SK-N-SH (cell line): ENCODE data around the gene CYP27C1. TPM values are rescaled to one million over a fixed set of nuclear protein-coding genes. Genes with fewer than 3 reads are reported as not detected.

Source experiments
- CTCF ChIA-PET: fragments of 300-600, 350-600 bp; formaldehyde crosslinking; extraction: SDS; loops from one replicate; lab custom pipeline; 2021; lab: Yijun Ruan, JAX
- POLR2A ChIA-PET: fragments of 350-600 bp; sonication (Branson Sonifier 250); formaldehyde crosslinking; extraction: SDS; loops from one replicate; lab custom pipeline; 2020; ENCODE audit warnings: antibody characterized with exemption, inconsistent platforms; lab: Yijun Ruan, JAX
- DNase-seq: peaks from one replicate; pipeline ENCODE4 v3.0.0; 2012
- H2AFZ ChIP-seq: fragments of 200-600 bp; sonication (generic); 2 replicates; pipeline ENCODE4 v1.8.1; 2016; ENCODE audit warnings: antibody characterized with exemption, mild to moderate bottlenecking, low read depth
- H3F3A ChIP-seq: fragments of 200-600 bp; sonication (generic); replicated peaks from 2 replicates; pipeline ENCODE3; 2016; ENCODE audit warnings: antibody characterized with exemption, mild to moderate bottlenecking; ENCODE audit not compliant: insufficient read depth
- H3K27ac ChIP-seq, 2 experiments: fragments of 200-500 bp in 1 of 2; fragments of 200-600 bp in 1 of 2; sonication (Bioruptor generic) in 1 of 2; sonication (generic), shearing (Covaris generic) in 1 of 2; 2 replicates each; pipeline versions ENCODE4 v1.5.1 to v1.6.1; 2014 to 2016; ENCODE audit warnings: low read depth in 2 of 2, inconsistent platforms in 1 of 2, low read length in 1 of 2, mild to moderate bottlenecking in 1 of 2, mixed read lengths in 1 of 2
- H3K27me3 ChIP-seq: fragments of 200-600 bp; sonication (generic), shearing (Covaris generic); 2 replicates; pipeline ENCODE4 v1.6.1; 2016; ENCODE audit warnings: mixed run types; ENCODE audit not compliant: insufficient read depth
- H3K36me3 ChIP-seq, 2 experiments: fragments of 200-500 bp in 1 of 2; fragments of 200-600 bp in 1 of 2; sonication (Bioruptor generic) in 1 of 2; sonication (generic) in 1 of 2; replicated peaks in 1 of 2; 2 replicates each; pipeline versions ENCODE3 to v1.5.1; 2014 to 2016; ENCODE audit warnings: low read length in 1 of 2, mild to moderate bottlenecking in 1 of 2; ENCODE audit not compliant: insufficient read depth in 2 of 2, control insufficient read depth in 1 of 2
- H3K4me1 ChIP-seq, 2 experiments: fragments of 200-500 bp in 1 of 2; fragments of 200-600 bp in 1 of 2; sonication (Bioruptor generic) in 1 of 2; sonication (generic), shearing (Covaris generic) in 1 of 2; 2 replicates each; pipeline versions ENCODE4 v1.5.1 to v1.6.1; 2014 to 2016; ENCODE audit warnings: low read depth in 1 of 2, low read length in 1 of 2, mixed run types in 1 of 2; ENCODE audit not compliant: insufficient read depth in 2 of 2, control insufficient read depth in 1 of 2
- H3K4me2 ChIP-seq: fragments of 200-600 bp; sonication (generic), shearing (Covaris generic); 2 replicates; pipeline ENCODE4 v1.6.1; 2017; ENCODE audit warnings: mixed run types
- H3K4me3 ChIP-seq, 2 experiments: fragments of 200-500 bp in 1 of 2; fragments of 200-600 bp in 1 of 2; sonication (Bioruptor generic) in 1 of 2; sonication (generic), shearing (Covaris generic) in 1 of 2; 2 replicates each; pipeline versions ENCODE4 v1.5.1 to v1.8.1; 2014 to 2016; ENCODE audit warnings: low read depth in 2 of 2, inconsistent platforms in 1 of 2, low read length in 1 of 2, mild to moderate bottlenecking in 1 of 2, mixed read lengths in 1 of 2, moderate library complexity in 1 of 2
- H3K79me2 ChIP-seq: fragments of 200-600 bp; sonication (generic); 2 replicates; pipeline ENCODE4 v1.8.1; 2017; ENCODE audit warnings: mild to moderate bottlenecking; ENCODE audit not compliant: insufficient read depth
- H3K9ac ChIP-seq: fragments of 200-600 bp; sonication (generic); 2 replicates; pipeline ENCODE4 v1.6.1; 2017; ENCODE audit warnings: mixed run types
- H3K9me2 ChIP-seq: fragments of 200-600 bp; sonication (generic); 2 replicates; pipeline ENCODE4 v1.6.1; 2017; ENCODE audit warnings: mixed run types
- H3K9me3 ChIP-seq: fragments of 200-600 bp; sonication (generic); 2 replicates; pipeline ENCODE4 v1.6.1; 2017; ENCODE audit warnings: mixed run types, mild to moderate bottlenecking, moderate library complexity
- H4K20me1 ChIP-seq: fragments of 200-600 bp; sonication (generic); 2 replicates; pipeline ENCODE4 v1.6.1; 2017; ENCODE audit warnings: mild to moderate bottlenecking, mixed run types; ENCODE audit not compliant: insufficient read depth
- ELF1 ChIP-seq: IDR thresholded peaks from 2 replicates; pipeline ENCODE4 v1.4.0; 2012
- FOXJ3 ChIP-seq: sonication (generic); formaldehyde crosslinking; IDR thresholded peaks from 2 replicates; pipeline ENCODE4 v1.5.1; 2020; ENCODE audit warnings: mild to moderate bottlenecking, missing genetic modification reagents
- FOXM1 ChIP-seq: IDR thresholded peaks from 2 replicates; pipeline ENCODE4 v1.4.0; 2012; ENCODE audit warnings: low read depth, mild to moderate bottlenecking
- GATA2 ChIP-seq: sonication (generic); formaldehyde crosslinking; IDR thresholded peaks from 2 replicates; pipeline ENCODE4 v1.5.0; 2020; ENCODE audit warnings: mild to moderate bottlenecking, missing genetic modification reagents
- MEF2A ChIP-seq: IDR thresholded peaks from 2 replicates; pipeline ENCODE4 v1.4.0; 2012; ENCODE audit warnings: low read depth, borderline replicate concordance
- MXI1 ChIP-seq: IDR thresholded peaks from 2 replicates; pipeline ENCODE4 v1.6.1; 2012; ENCODE audit warnings: mild to moderate bottlenecking, low read depth, low read length, improper control_type of control experiment
- POLR2AphosphoS5 ChIP-seq: IDR thresholded peaks from 2 replicates; pipeline ENCODE4 v1.6.1; 2012; ENCODE audit warnings: low read depth, low read length
- RAD21 ChIP-seq: IDR thresholded peaks from 2 replicates; pipeline ENCODE4 v1.6.1; 2012; ENCODE audit warnings: mild to moderate bottlenecking, low read length
- RCOR1 ChIP-seq: fragments of 150-350 bp; IDR thresholded peaks from 2 replicates; pipeline ENCODE4 v1.6.1; 2017; ENCODE audit warnings: antibody characterized with exemption, low read length
- RXRA ChIP-seq: IDR thresholded peaks from 2 replicates; pipeline ENCODE4 v1.4.0; 2012; ENCODE audit warnings: low read depth, mild to moderate bottlenecking, borderline replicate concordance
- SIN3A ChIP-seq: IDR thresholded peaks from 2 replicates; pipeline ENCODE4 v1.6.1; 2012; ENCODE audit warnings: low read depth, mild to moderate bottlenecking, low read length, moderate library complexity, borderline replicate concordance
- TAF1 ChIP-seq: IDR thresholded peaks from 2 replicates; pipeline ENCODE4 v1.6.1; 2012; ENCODE audit warnings: low read depth, mild to moderate bottlenecking, low read length, moderate library complexity, borderline replicate concordance
- YY1 ChIP-seq: IDR thresholded peaks from 2 replicates; pipeline ENCODE4 v1.4.0; 2012; ENCODE audit warnings: low read depth, mild to moderate bottlenecking
- WGBS: methylation state at CpG from one replicate; pipeline ENCODE4 v1.1.6; 2017; ENCODE audit warnings: low lambda C conversion rate; 5-methylcytosine and 5-hydroxymethylcytosine counted together
- polyA plus RNA-seq, 3 experiments: library from polyadenylated mRNA; depleted of rRNA; stranded (reverse); fragments of >200 nt; gene quantifications; 2 replicates each; pipeline ENCODE4 v1.2.3, GENCODE V29; 2012
- TF ChIP-seq, protein P1 (sequence below): IDR thresholded peaks from 2 replicates; pipeline ENCODE4 v1.4.0; 2012; ENCODE audit warnings: low read depth, borderline replicate concordance
- TF ChIP-seq, protein P2 (sequence below): fragments of 150-350 bp; IDR thresholded peaks from 2 replicates; pipeline ENCODE4 v1.6.1; 2016; ENCODE audit warnings: mild to moderate bottlenecking, low read depth, low read length
- TF ChIP-seq, protein P3 (sequence below): IDR thresholded peaks from 2 replicates; pipeline ENCODE4 v1.6.1; 2012; ENCODE audit warnings: mild to moderate bottlenecking, low read depth, low read length, moderate library complexity

The CYP27C1 gene
- polyA plus RNA-seq, 1 of the 3 experiments (the other 2 are of a cell fraction) = not detected

DNA sequence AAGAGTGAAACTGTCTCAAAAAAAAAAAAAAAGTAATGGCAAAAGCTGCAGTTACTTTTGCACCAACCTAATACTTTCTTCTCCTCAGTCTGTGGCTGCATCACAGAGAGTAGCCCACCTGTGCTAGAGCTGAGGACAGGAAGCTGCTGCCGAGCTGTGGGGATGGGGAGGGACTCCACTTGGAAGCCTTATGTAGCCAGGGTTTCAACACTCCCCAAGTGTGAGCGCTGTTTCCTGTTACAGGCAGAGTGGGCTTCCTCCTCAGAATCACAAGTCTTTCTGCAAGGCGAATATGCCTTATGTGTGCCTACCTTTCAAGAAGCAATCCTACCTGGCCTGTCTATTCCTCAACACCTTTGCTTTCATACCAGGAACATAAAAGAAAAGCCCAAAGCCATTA lies 36.3 kb upstream of the CYP27C1 start:
- Histone ChIP-seq H3K79me2 (no peaks in the 10 kb centered on the region), H3K4me3 (no peak overlapping the region), H3K9me3 (no peaks in the 10 kb centered on the region), H3F3A (no peaks in the 10 kb centered on the region), H3K27ac (no peak overlapping the region), H3K9me2 (no peaks in the 10 kb centered on the region), H3K4me1 (no peaks in the 10 kb centered on the region), H3K9ac (no peak overlapping the region), H3K36me3 (peaks cover 24 to 50% of the 10 kb centered on the region in 2 experiments), H3K4me2 (no peak overlapping the region), H2AFZ (no peak overlapping the region), H3K27me3 (no peaks in the 10 kb centered on the region), H4K20me1 (no peaks in the 10 kb centered on the region)
- no peak for DNase-seq
- WGBS = 100% methylated on average over 3 of the region's 3 CpGs
- POLR2A ChIA-PET = interaction anchor here (0.6 kb wide), 1 partner anchor 208 kb away, joined by 4 read pairs; no protein-coding TSS in a partner anchor
- TF ChIP-seq RXRA (no peak), FOXM1 (no peak), MXI1 (no peak), SIN3A (no peak), RCOR1 (no peak), YY1 (no peak), FOXJ3 (CRISPR knock-in tag) (no peak), ELF1 (no peak), MEF2A (no peak), TAF1 (no peak), GATA2 (CRISPR knock-in tag) (no peak), RAD21 (no peak), POLR2AphosphoS5 (no peak)
- TF ChIP-seq, protein P1, sequence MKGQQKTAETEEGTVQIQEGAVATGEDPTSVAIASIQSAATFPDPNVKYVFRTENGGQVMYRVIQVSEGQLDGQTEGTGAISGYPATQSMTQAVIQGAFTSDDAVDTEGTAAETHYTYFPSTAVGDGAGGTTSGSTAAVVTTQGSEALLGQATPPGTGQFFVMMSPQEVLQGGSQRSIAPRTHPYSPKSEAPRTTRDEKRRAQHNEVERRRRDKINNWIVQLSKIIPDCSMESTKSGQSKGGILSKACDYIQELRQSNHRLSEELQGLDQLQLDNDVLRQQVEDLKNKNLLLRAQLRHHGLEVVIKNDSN = no peak
- TF ChIP-seq, protein P2, sequence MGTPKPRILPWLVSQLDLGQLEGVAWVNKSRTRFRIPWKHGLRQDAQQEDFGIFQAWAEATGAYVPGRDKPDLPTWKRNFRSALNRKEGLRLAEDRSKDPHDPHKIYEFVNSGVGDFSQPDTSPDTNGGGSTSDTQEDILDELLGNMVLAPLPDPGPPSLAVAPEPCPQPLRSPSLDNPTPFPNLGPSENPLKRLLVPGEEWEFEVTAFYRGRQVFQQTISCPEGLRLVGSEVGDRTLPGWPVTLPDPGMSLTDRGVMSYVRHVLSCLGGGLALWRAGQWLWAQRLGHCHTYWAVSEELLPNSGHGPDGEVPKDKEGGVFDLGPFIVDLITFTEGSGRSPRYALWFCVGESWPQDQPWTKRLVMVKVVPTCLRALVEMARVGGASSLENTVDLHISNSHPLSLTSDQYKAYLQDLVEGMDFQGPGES = no peak
- TF ChIP-seq, protein P3, sequence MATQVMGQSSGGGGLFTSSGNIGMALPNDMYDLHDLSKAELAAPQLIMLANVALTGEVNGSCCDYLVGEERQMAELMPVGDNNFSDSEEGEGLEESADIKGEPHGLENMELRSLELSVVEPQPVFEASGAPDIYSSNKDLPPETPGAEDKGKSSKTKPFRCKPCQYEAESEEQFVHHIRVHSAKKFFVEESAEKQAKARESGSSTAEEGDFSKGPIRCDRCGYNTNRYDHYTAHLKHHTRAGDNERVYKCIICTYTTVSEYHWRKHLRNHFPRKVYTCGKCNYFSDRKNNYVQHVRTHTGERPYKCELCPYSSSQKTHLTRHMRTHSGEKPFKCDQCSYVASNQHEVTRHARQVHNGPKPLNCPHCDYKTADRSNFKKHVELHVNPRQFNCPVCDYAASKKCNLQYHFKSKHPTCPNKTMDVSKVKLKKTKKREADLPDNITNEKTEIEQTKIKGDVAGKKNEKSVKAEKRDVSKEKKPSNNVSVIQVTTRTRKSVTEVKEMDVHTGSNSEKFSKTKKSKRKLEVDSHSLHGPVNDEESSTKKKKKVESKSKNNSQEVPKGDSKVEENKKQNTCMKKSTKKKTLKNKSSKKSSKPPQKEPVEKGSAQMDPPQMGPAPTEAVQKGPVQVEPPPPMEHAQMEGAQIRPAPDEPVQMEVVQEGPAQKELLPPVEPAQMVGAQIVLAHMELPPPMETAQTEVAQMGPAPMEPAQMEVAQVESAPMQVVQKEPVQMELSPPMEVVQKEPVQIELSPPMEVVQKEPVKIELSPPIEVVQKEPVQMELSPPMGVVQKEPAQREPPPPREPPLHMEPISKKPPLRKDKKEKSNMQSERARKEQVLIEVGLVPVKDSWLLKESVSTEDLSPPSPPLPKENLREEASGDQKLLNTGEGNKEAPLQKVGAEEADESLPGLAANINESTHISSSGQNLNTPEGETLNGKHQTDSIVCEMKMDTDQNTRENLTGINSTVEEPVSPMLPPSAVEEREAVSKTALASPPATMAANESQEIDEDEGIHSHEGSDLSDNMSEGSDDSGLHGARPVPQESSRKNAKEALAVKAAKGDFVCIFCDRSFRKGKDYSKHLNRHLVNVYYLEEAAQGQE = no peak
- CTCF ChIA-PET = no interaction called here
